K562 (cell line): Measurements from ENCODE around the gene FN3KRP. TPM values are rescaled to one million over a fixed set of nuclear protein-coding genes. Genes with fewer than 3 reads are reported as not detected.

ENCODE experiments used
- ARNT ChIP-seq, 2 experiments: fragments of 450-650 bp; IDR thresholded peaks; 2 replicates each; pipeline ENCODE4 v1.6.1; 2016; ENCODE audit warnings: mild to moderate bottlenecking in 1 of 2
- ATF2 ChIP-seq: sonication (generic); formaldehyde crosslinking; IDR thresholded peaks from 2 replicates; pipeline ENCODE4 v1.8.1; 2022; ENCODE audit warnings: missing genetic modification reagents
- BCOR ChIP-seq: fragments of 450-650 bp; IDR thresholded peaks from 2 replicates; pipeline ENCODE4 v1.6.1; 2016
- CBX2 ChIP-seq: fragments of 200-600 bp; sonication (generic); IDR thresholded peaks from one replicate; pipeline ENCODE4 v1.6.1; 2012; ENCODE audit warnings: mild to moderate bottlenecking, low read length, inconsistent platforms; ENCODE audit not compliant: insufficient read depth, poor library complexity, severe bottlenecking
- DEAF1 ChIP-seq: fragments of 450-650 bp; formaldehyde crosslinking; IDR thresholded peaks from 2 replicates; pipeline ENCODE4 v1.4.0; 2020; ENCODE audit warnings: mild to moderate bottlenecking, moderate library complexity
- GATA2 ChIP-seq: sonication (generic); formaldehyde crosslinking; IDR thresholded peaks from 2 replicates; pipeline ENCODE4 v1.4.0; 2020; ENCODE audit warnings: mild to moderate bottlenecking, missing genetic modification reagents
- HIVEP1 ChIP-seq: fragments of 250-450 bp; sonication (Bioruptor Pico); IDR thresholded peaks from 2 replicates; pipeline ENCODE4 v1.4.0; 2020; ENCODE audit warnings: mild to moderate bottlenecking
- HNRNPK ChIP-seq: fragments of 200-400 bp; formaldehyde crosslinking; IDR thresholded peaks from one replicate; pipeline ENCODE4 v1.6.1; 2018; ENCODE audit warnings: mild to moderate bottlenecking, low read depth, low read length; ENCODE audit not compliant: poor library complexity, severe bottlenecking
- ILF3 ChIP-seq: fragments of 450-650 bp; IDR thresholded peaks from 2 replicates; pipeline ENCODE4 v1.6.1; 2018; ENCODE audit warnings: antibody characterized with exemption, mild to moderate bottlenecking, moderate library complexity, borderline replicate concordance
- KDM1A ChIP-seq, 2 experiments: fragments of 450-650 bp; IDR thresholded peaks; 2 replicates each; pipeline ENCODE4 v1.6.1; 2016; ENCODE audit warnings: mild to moderate bottlenecking in 2 of 2
- NBN ChIP-seq: fragments of 450-650 bp; IDR thresholded peaks from 2 replicates; pipeline ENCODE4 v1.6.1; 2016; ENCODE audit warnings: low read depth, mild to moderate bottlenecking
- NCOA1 ChIP-seq: fragments of 450-650 bp; IDR thresholded peaks from 2 replicates; pipeline ENCODE4 v1.6.1; 2016; ENCODE audit warnings: low read depth
- NONO ChIP-seq, 2 experiments: fragments of 200-400 bp in 1 of 2; fragments of 450-650 bp in 1 of 2; formaldehyde crosslinking in 1 of 2; IDR thresholded peaks; 2 replicates each; pipeline ENCODE4 v1.6.1; 2017; ENCODE audit warnings: low read depth in 2 of 2, mild to moderate bottlenecking in 2 of 2, moderate library complexity in 2 of 2, low read length in 1 of 2
- SRSF9 ChIP-seq: fragments of 200-400 bp; formaldehyde crosslinking; IDR thresholded peaks from 2 replicates; pipeline ENCODE4 v1.6.1; 2017; ENCODE audit warnings: low read depth, low read length, borderline replicate concordance
- TEAD4 ChIP-seq, 2 experiments: sonication (generic) in 1 of 2; formaldehyde crosslinking in 1 of 2; IDR thresholded peaks; 2 replicates each; pipeline versions ENCODE4 v1.6.1 to v1.8.0; 2012 to 2022; ENCODE audit warnings: borderline replicate concordance in 1 of 2, inconsistent platforms in 1 of 2, low read length in 1 of 2, mild to moderate bottlenecking in 1 of 2, missing genetic modification reagents in 1 of 2
- ZHX1 ChIP-seq: fragments of 150-350 bp; conservative IDR thresholded peaks from 2 replicates; pipeline ENCODE4 v1.6.1; 2014; ENCODE audit warnings: low read length
- ZKSCAN8 ChIP-seq: fragments of 200-800 bp; sonication (Bioruptor generic); IDR thresholded peaks from 2 replicates; pipeline ENCODE4 v1.6.1; 2016; ENCODE audit warnings: missing genetic modification characterization, missing compliant biosample characterization
- ZNF23 ChIP-seq: fragments of 250-450 bp; sonication (Bioruptor Pico); IDR thresholded peaks from 2 replicates; pipeline ENCODE4 v1.4.0; 2020; ENCODE audit warnings: mild to moderate bottlenecking
- ZNF57 ChIP-seq: fragments of 450-650 bp; formaldehyde crosslinking; IDR thresholded peaks from 2 replicates; pipeline ENCODE4 v1.4.0; 2020; ENCODE audit warnings: mild to moderate bottlenecking, moderate library complexity
- ZNF639 ChIP-seq, 2 experiments: fragments of 200-800 bp in 1 of 2; sonication (Bioruptor generic) in 1 of 2; sonication (generic) in 1 of 2; formaldehyde crosslinking in 1 of 2; IDR thresholded peaks in 1 of 2; conservative IDR thresholded peaks in 1 of 2; 2 replicates each; pipeline versions ENCODE4 v1.5.0 to v1.6.1; 2016 to 2020; ENCODE audit warnings: missing compliant biosample characterization in 1 of 2, missing genetic modification characterization in 1 of 2, missing genetic modification reagents in 1 of 2
- polyA plus RNA-seq, 8 experiments: library from polyadenylated mRNA; depleted of rRNA in 4 of 8; stranded (reverse) in 5 of 8; unstranded in 3 of 8; fragments of >200 nt; fragmentation: Nextera tagmentation in 2 of 8; fragmentation: Illumina TruSeq in 1 of 8; extraction: Ambion mirVana in 2 of 8; extraction: Trizol in 1 of 8; gene quantifications; 2 replicates each; pipeline versions ENCODE4 v1.2.1 to v1.2.3, GENCODE V29; 2011 to 2014; ENCODE audit warnings: inconsistent platforms in 1 of 8, missing spikeins in 1 of 8
- total RNA-seq, 7 experiments: library from RNA; depleted of rRNA in 6 of 7; stranded (reverse); fragments of >200 nt in 6 of 7; fragmentation: Illumina TruSeq in 2 of 7; extraction: Trizol in 2 of 7; gene quantifications; 2 replicates each; pipeline versions ENCODE4 v1.2.1 to v1.2.3, GENCODE V29; 2011 to 2021; ENCODE audit warnings: low replicate concordance in 1 of 7

FN3KRP gene
- total and polyA plus RNA-seq, 9 of the 15 experiments (the other 6 are each of a cell fraction or from before 2014, with no cell fraction given): 2.0 to 32.1 (median 24.9) TPM

GRCh38 chr17:82734987-82735866 is 18.7 kb downstream of the FN3KRP start, which contains the start of gene FN3K (continued):
- TF ChIP-seq ZHX1 (no peak), ARNT (IDR thresholded peaks at IDR 0.05) (no peak), NONO (IDR thresholded peaks at IDR 0.05; ENCODE audit: low read depth in 2 of 2, low read length in 1 of 2) (peak; percentile 68 to 74; a peak in 2 of 4 replicates), ILF3 (no peak), TEAD4 (IDR thresholded peaks at IDR 0.05; ENCODE audit: low read length) (no peak), TEAD4 (CRISPR knock-in tag; IDR thresholded peaks at IDR 0.05; ENCODE audit: borderline replicate concordance) (no peak), ZNF23 (CRISPR knock-in tag) (no peak), ZNF57 (CRISPR knock-in tag) (no peak), ATF2 (CRISPR knock-in tag) (no peak), CBX2 (no peak), NBN (no peak), GATA2 (CRISPR knock-in tag) (no peak), SRSF9 (no peak), KDM1A (IDR thresholded peaks at IDR 0.05) (peak in 1 of 2 experiments; percentile 82; a peak in 2 of 4 replicates), ZNF639 (CRISPR knock-in tag; conservative IDR thresholded peaks at IDR 0.05 in 1 of 2, IDR thresholded peaks at IDR 0.05 in 1 of 2) (peak in 1 of 2 experiments; percentile 81; a peak in 2 of 4 replicates), BCOR (no peak), HIVEP1 (CRISPR knock-in tag) (no peak), ZKSCAN8 (CRISPR knock-in tag) (no peak), HNRNPK (no peak), DEAF1 (CRISPR knock-in tag) (no peak), NCOA1 (no peak)
